ENCODE data around the gene HIVEP2.

HIVEP2 gene

DNA sequence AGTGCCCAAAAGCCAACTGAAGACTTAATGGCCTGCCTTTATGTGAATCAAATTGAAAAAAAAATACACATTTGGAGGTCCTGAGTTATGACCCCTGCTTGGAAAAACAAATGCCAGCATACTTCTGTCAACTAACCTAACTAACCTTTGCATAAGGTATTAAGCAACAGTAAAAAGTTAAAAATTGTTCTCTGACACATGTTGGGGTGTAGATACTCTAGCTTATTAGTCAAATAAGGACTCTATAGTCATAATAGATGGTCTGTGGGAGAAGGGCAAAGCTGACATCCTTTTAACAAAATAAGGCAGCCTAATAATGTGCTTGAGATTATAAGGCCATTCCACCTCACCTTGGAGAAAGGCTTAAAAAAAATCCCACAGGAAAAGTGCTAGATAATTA is 140.5 kb downstream of the HIVEP2 start:
- no peak overlapping the region for H3K4me3 ChIP-seq (ENCODE audit: low read depth, low read length)
- no peak overlapping the region for H3K27ac ChIP-seq (ENCODE audit: low read depth, low read length)
- no peak overlapping the region for H2AFZ ChIP-seq (ENCODE audit: low read length, unreplicated experiment)
- H3K4me1 ChIP-seq (ENCODE audit: control insufficient read depth, insufficient read depth, low read length, unreplicated experiment) = peaks cover 33% of the 10 kb centered on the region
- no peaks in the 10 kb centered on the region for H3K27me3 ChIP-seq (ENCODE audit: insufficient read depth, low read length)
- H3K36me3 ChIP-seq (ENCODE audit: insufficient read depth, low read length) = peaks cover 4% of the 10 kb centered on the region; the same call in 1 of the 2 replicates
- H3K79me2 ChIP-seq (ENCODE audit: control insufficient read depth, insufficient read depth, low read length, unreplicated experiment) = peaks cover 14% of the 10 kb centered on the region

GRCh38 chr6:142803495-142804058 is 141.4 kb downstream of the HIVEP2 start:
- Histone ChIP-seq H3K36me3 (ENCODE audit: insufficient read depth, low read length) (peaks cover 4% of the 10 kb centered on the region; the same call in 1 of the 2 replicates), H3K4me1 (ENCODE audit: control insufficient read depth, insufficient read depth, low read length, unreplicated experiment) (peaks cover 33% of the 10 kb centered on the region), H3K27me3 (ENCODE audit: insufficient read depth, low read length) (no peaks in the 10 kb centered on the region), H3K79me2 (ENCODE audit: control insufficient read depth, insufficient read depth, low read length, unreplicated experiment) (peaks cover 15% of the 10 kb centered on the region), H3K4me3 (ENCODE audit: low read depth, low read length) (no peak overlapping the region), H3K27ac (ENCODE audit: low read depth, low read length) (peak overlapping the region; percentile 86; the same call in 1 of the 2 replicates), H2AFZ (ENCODE audit: low read length, unreplicated experiment) (no peak overlapping the region)

GRCh38 chr6:142803032-142803431 is 141.9 kb downstream of the HIVEP2 start:
- no peak overlapping the region for H3K4me3 ChIP-seq (ENCODE audit: low read depth, low read length)
- H3K4me1 ChIP-seq (ENCODE audit: control insufficient read depth, insufficient read depth, low read length, unreplicated experiment) = peaks cover 33% of the 10 kb centered on the region
- H3K27ac ChIP-seq (ENCODE audit: low read depth, low read length) = peak overlapping the region; percentile 86
- no peak overlapping the region for H2AFZ ChIP-seq (ENCODE audit: low read length, unreplicated experiment)
- peaks cover 15% of the 10 kb centered on the region for H3K79me2 ChIP-seq (ENCODE audit: control insufficient read depth, insufficient read depth, low read length, unreplicated experiment)
- H3K27me3 ChIP-seq (ENCODE audit: insufficient read depth, low read length) = no peaks in the 10 kb centered on the region
- peaks cover 4% of the 10 kb centered on the region; the same call in 1 of the 2 replicates for H3K36me3 ChIP-seq (ENCODE audit: insufficient read depth, low read length)

GRCh38 chr6:142802124-142802523 is 142.9 kb downstream of the HIVEP2 start:
- Histone ChIP-seq H3K36me3 (ENCODE audit: insufficient read depth, low read length) (peaks cover 4% of the 10 kb centered on the region; the same call in 1 of the 2 replicates), H3K27me3 (ENCODE audit: insufficient read depth, low read length) (no peaks in the 10 kb centered on the region), H2AFZ (ENCODE audit: low read length, unreplicated experiment) (peak overlapping the region; percentile 42), H3K4me3 (ENCODE audit: low read depth, low read length) (peak overlapping the region; percentile 15; the same call in 1 of the 2 replicates), H3K79me2 (ENCODE audit: control insufficient read depth, insufficient read depth, low read length, unreplicated experiment) (peaks cover 13% of the 10 kb centered on the region), H3K27ac (ENCODE audit: low read depth, low read length) (peak overlapping the region; percentile 86), H3K4me1 (ENCODE audit: control insufficient read depth, insufficient read depth, low read length, unreplicated experiment) (peaks cover 33% of the 10 kb centered on the region)

DNA sequence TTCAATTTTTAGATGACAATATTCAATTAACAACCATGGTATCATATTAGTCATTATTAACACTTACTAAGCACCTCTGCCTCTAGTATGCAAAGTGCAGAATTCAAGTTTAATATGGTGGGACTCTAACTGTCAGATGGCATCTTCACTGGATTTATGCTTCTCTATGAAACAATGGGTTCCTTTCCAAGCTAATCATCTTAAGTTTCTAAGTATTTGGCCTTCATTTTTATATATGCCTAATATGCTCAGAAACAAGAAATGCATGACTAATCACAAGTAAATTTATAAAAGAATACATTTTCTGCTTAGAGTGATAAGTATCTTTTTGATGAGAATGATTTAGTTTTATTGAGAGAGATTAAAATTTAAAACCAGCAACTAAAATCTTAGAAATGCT is 144.7 kb downstream of the HIVEP2 start:
- peaks cover 12% of the 10 kb centered on the region for H3K79me2 ChIP-seq (ENCODE audit: control insufficient read depth, insufficient read depth, low read length, unreplicated experiment)
- no peak overlapping the region for H3K4me3 ChIP-seq (ENCODE audit: low read depth, low read length)
- peaks cover 37% of the 10 kb centered on the region for H3K4me1 ChIP-seq (ENCODE audit: control insufficient read depth, insufficient read depth, low read length, unreplicated experiment)

DNA sequence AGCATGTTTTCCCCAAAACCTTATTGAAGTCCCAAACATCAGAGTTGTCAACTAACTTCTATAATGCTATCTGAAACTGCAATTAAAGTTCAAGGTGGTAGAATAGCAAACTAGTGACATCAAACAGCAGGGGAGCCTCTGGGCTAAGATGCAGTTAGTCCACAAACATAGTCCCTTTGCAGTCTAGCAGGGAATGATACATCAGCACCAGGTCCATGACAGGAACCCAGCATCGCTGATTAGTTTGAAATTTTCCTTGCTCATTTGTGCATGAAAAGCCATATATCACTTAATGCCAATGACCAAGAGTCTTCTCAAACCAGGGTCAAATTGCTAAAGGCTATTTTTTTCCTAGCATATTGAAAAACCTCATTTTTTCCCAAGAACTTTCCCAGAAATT is 145.3 kb downstream of the HIVEP2 start:
- Histone ChIP-seq H3K27me3 (ENCODE audit: insufficient read depth, low read length) (no peaks in the 10 kb centered on the region), H2AFZ (ENCODE audit: low read length, unreplicated experiment) (no peak overlapping the region), H3K79me2 (ENCODE audit: control insufficient read depth, insufficient read depth, low read length, unreplicated experiment) (peaks cover 12% of the 10 kb centered on the region), H3K4me3 (ENCODE audit: low read depth, low read length) (no peak overlapping the region), H3K4me1 (ENCODE audit: control insufficient read depth, insufficient read depth, low read length, unreplicated experiment) (peaks cover 37% of the 10 kb centered on the region), H3K27ac (ENCODE audit: low read depth, low read length) (0 out of 2 replicates have a peak overlapping the region, but pooled peaks have one; percentile 44), H3K36me3 (ENCODE audit: insufficient read depth, low read length) (peaks cover 4% of the 10 kb centered on the region; the same call in 1 of the 2 replicates)

More for the DNA sequence above, 144.7 kb downstream of the HIVEP2 start:
- no peaks in the 10 kb centered on the region for H3K27me3 ChIP-seq (ENCODE audit: insufficient read depth, low read length)
- H3K27ac ChIP-seq (ENCODE audit: low read depth, low read length) = peak overlapping the region; percentile 44; the same call in 1 of the 2 replicates
- no peak overlapping the region for H2AFZ ChIP-seq (ENCODE audit: low read length, unreplicated experiment)
- H3K36me3 ChIP-seq (ENCODE audit: insufficient read depth, low read length) = peaks cover 4% of the 10 kb centered on the region; the same call in 1 of the 2 replicates

GRCh38 chr6:142797159-142797558 is 147.8 kb downstream of the HIVEP2 start:
- H3K79me2 ChIP-seq (ENCODE audit: control insufficient read depth, insufficient read depth, low read length, unreplicated experiment) = peaks cover 12% of the 10 kb centered on the region
- no peak overlapping the region for H2AFZ ChIP-seq (ENCODE audit: low read length, unreplicated experiment)
- no peak overlapping the region for H3K27ac ChIP-seq (ENCODE audit: low read depth, low read length)
- no peak overlapping the region for H3K4me3 ChIP-seq (ENCODE audit: low read depth, low read length)
- no peaks in the 10 kb centered on the region for H3K27me3 ChIP-seq (ENCODE audit: insufficient read depth, low read length)
- H3K36me3 ChIP-seq (ENCODE audit: insufficient read depth, low read length) = peaks cover 4% of the 10 kb centered on the region; the same call in 1 of the 2 replicates
- peaks cover 26% of the 10 kb centered on the region for H3K4me1 ChIP-seq (ENCODE audit: control insufficient read depth, insufficient read depth, low read length, unreplicated experiment)

DNA sequence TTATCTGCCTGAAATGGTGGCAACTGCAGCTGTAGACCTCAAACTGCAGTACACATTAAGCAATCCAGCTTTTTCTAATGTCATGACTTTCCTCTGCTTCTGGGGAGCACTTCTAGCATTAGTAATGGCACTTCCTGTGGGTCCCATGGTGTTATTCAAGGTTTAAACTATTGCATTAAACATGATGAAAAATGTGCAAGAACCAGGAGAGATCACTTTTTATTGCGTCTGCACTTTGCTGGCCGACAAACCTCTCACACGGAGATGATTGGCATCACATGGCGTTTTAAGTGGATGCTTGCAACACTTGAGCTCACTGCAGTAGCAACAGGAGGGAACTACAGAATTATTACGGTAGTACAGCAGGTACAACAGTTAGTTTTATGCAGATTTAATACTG is 148.4 kb downstream of the HIVEP2 start:
- H3K79me2 ChIP-seq (ENCODE audit: control insufficient read depth, insufficient read depth, low read length, unreplicated experiment) = peaks cover 10% of the 10 kb centered on the region
- no peak overlapping the region for H3K4me3 ChIP-seq (ENCODE audit: low read depth, low read length)
- H3K27ac ChIP-seq (ENCODE audit: low read depth, low read length) = no peak overlapping the region

DNA sequence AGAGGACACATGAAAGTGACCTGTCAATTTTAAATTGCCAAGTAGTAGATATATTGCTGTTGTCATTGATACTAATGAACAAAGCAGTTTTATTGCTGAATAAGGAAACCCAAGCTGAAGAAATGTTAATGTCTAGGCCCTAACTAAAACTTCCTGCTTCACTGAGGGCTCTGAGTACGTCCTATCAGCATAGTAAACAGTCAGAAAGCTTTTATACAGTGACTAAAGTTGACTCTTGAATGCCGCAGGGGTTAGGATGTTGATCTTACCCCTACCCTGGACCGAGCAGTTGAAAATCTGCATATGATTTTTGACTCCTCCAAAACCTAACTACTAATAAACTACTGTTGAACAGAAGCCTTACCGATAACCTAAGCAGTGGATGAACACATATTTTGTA is 149.0 kb downstream of the HIVEP2 start:
- peaks cover 18% of the 10 kb centered on the region for H3K4me1 ChIP-seq (ENCODE audit: control insufficient read depth, insufficient read depth, low read length, unreplicated experiment)
- H3K79me2 ChIP-seq (ENCODE audit: control insufficient read depth, insufficient read depth, low read length, unreplicated experiment) = peaks cover 8% of the 10 kb centered on the region

More for the DNA sequence above, 148.4 kb downstream of the HIVEP2 start:
- H2AFZ ChIP-seq (ENCODE audit: low read length, unreplicated experiment) = no peak overlapping the region
- H3K36me3 ChIP-seq (ENCODE audit: insufficient read depth, low read length) = peaks cover 2% of the 10 kb centered on the region; the same call in 1 of the 2 replicates
- H3K4me1 ChIP-seq (ENCODE audit: control insufficient read depth, insufficient read depth, low read length, unreplicated experiment) = peaks cover 21% of the 10 kb centered on the region
- H3K27me3 ChIP-seq (ENCODE audit: insufficient read depth, low read length) = no peaks in the 10 kb centered on the region

DNA sequence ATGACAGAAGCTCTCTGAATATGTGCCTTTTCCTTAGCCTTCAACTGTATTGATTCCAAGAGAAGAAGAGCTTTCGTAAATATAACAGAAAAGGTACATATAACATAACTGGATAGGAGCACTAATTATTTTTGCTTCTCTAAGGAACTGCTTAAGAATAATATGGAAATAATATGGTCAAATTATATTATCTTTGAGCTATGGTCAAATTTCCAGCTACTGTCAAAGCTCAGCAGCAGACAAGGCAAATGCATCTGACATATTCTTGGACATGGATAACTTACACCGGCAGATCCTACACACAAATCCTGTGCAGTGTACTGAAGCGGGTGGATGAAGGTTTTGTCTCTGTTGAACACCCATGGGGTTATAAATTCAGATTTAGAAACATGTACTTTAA is 150.6 kb downstream of the HIVEP2 start:
- peaks cover 3% of the 10 kb centered on the region for H3K4me1 ChIP-seq (ENCODE audit: control insufficient read depth, insufficient read depth, low read length, unreplicated experiment)
- H3K4me3 ChIP-seq (ENCODE audit: low read depth, low read length) = no peak overlapping the region
- no peak overlapping the region for H2AFZ ChIP-seq (ENCODE audit: low read length, unreplicated experiment)
- H3K27ac ChIP-seq (ENCODE audit: low read depth, low read length) = no peak overlapping the region
- H3K27me3 ChIP-seq (ENCODE audit: insufficient read depth, low read length) = no peaks in the 10 kb centered on the region
- H3K79me2 ChIP-seq (ENCODE audit: control insufficient read depth, insufficient read depth, low read length, unreplicated experiment) = peaks cover under 1% of the 10 kb centered on the region
- no peaks in the 10 kb centered on the region for H3K36me3 ChIP-seq (ENCODE audit: insufficient read depth, low read length)

More for the DNA sequence above, 149.0 kb downstream of the HIVEP2 start:
- no peak overlapping the region for H2AFZ ChIP-seq (ENCODE audit: low read length, unreplicated experiment)
- no peak overlapping the region for H3K4me3 ChIP-seq (ENCODE audit: low read depth, low read length)
- no peak overlapping the region for H3K27ac ChIP-seq (ENCODE audit: low read depth, low read length)
- H3K27me3 ChIP-seq (ENCODE audit: insufficient read depth, low read length) = no peaks in the 10 kb centered on the region
- no peaks in the 10 kb centered on the region for H3K36me3 ChIP-seq (ENCODE audit: insufficient read depth, low read length)

- Histone ChIP-seq H3K27ac (ENCODE audit: low read depth, low read length) (no peak overlapping the region), H3K79me2 (ENCODE audit: control insufficient read depth, insufficient read depth, low read length, unreplicated experiment) (no peaks in the 10 kb centered on the region), H3K4me1 (ENCODE audit: control insufficient read depth, insufficient read depth, low read length, unreplicated experiment) (peaks cover 10% of the 10 kb centered on the region), H3K36me3 (ENCODE audit: insufficient read depth, low read length) (no peaks in the 10 kb centered on the region), H2AFZ (ENCODE audit: low read length, unreplicated experiment) (no peak overlapping the region), H3K4me3 (ENCODE audit: low read depth, low read length) (no peak overlapping the region), H3K27me3 (ENCODE audit: insufficient read depth, low read length) (no peaks in the 10 kb centered on the region)
Observed at GRCh38 chr6:142790257-142790656, 154.7 kb downstream of the HIVEP2 start.
